Measurements from ENCODE around the gene BRCA2.

BRCA2 gene

GRCh38 chr13:32427852-32428580, 112.7 kb downstream of the BRCA2 start, which contains the start of gene N4BP2L1:
Gene N4BP2L1, minus strand, starts transcription at chr13:32428130. Its CDS starts 48 bp downstream, at chr13:32428082.
- peak; percentile 80 to 83 for DNase-seq (ENCODE audit: low read depth in 2 of 2)

GRCh38 chr13:32428581-32429432, 113.5 kb downstream of the BRCA2 start:
- DNase-seq (ENCODE audit: low read depth in 2 of 2) = no peak

GRCh38 chr13:32429433-32429909, 114.2 kb downstream of the BRCA2 start:
- no peak for DNase-seq (ENCODE audit: low read depth in 2 of 2)

- no peak for DNase-seq (ENCODE audit: low read depth in 2 of 2)
These were observed 114.9 kb downstream of the BRCA2 start for GRCh38 chr13:32430018-32430747.

- no peak for DNase-seq (ENCODE audit: low read depth in 2 of 2)
These were observed 116.1 kb downstream of the BRCA2 start for GRCh38 chr13:32431361-32431760.

GRCh38 chr13:32432856-32433255, 117.5 kb downstream of the BRCA2 start:
- DNase-seq (ENCODE audit: low read depth in 2 of 2) = no peak

GRCh38 chr13:32438871-32439270, 123.6 kb downstream of the BRCA2 start:
- DNase-seq (ENCODE audit: low read depth in 2 of 2) = no peak

GRCh38 chr13:32443111-32443510, 127.8 kb downstream of the BRCA2 start:
- DNase-seq (ENCODE audit: low read depth in 2 of 2) = no peak

GRCh38 chr13:32445461-32445860, 130.2 kb downstream of the BRCA2 start:
- DNase-seq (ENCODE audit: low read depth in 2 of 2) = no peak

GRCh38 chr13:32446220-32446619, 130.9 kb downstream of the BRCA2 start:
- DNase-seq (ENCODE audit: low read depth in 2 of 2) = no peak

- DNase-seq (ENCODE audit: low read depth in 2 of 2) = no peak
These were observed 131.6 kb downstream of the BRCA2 start for GRCh38 chr13:32446773-32447465.

GRCh38 chr13:32447894-32448623, 132.8 kb downstream of the BRCA2 start:
- no peak for DNase-seq (ENCODE audit: low read depth in 2 of 2)

- no peak for DNase-seq (ENCODE audit: low read depth in 2 of 2)
These were observed 133.7 kb downstream of the BRCA2 start for GRCh38 chr13:32448972-32449371.
